DND-41 (cell line): ENCODE results near the gene ACTR6.

Source experiments
- EZH2 ChIP-seq: IDR thresholded peaks from 3 replicates; pipeline ENCODE4 v1.6.1; 2012; ENCODE audit warnings: borderline replicate concordance, low read depth, mild to moderate bottlenecking, moderate library complexity, low read length, inconsistent platforms; ENCODE audit not compliant: severe bottlenecking
- TF ChIP-seq, protein P1 (sequence below): IDR thresholded peaks from 2 replicates; pipeline ENCODE4 v1.5.1; 2012; ENCODE audit warnings: borderline replicate concordance, low read length, moderate library complexity, mild to moderate bottlenecking; ENCODE audit not compliant: poor library complexity, severe bottlenecking; ENCODE audit errors: extremely low read depth

DNA sequence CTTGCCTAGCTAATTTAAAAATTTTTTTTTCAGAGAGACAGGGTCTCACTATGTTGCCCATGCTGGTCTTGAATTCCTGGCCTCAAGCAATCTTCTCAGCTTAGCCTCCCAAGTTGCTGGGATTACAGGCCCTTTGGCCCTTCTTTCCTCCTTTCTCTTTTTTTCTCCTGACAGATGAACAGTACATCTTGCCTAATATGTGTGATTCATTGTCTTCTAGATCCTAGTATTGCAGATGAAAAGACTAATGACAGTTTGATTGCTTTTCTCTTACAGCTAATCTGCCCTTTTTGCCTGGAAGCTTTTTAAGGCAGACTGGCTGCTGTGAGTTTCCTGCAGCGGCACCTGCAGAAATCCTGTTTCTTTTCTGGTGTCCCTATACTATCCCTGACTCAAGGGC, 54.3 kb downstream of the ACTR6 start:
- TF ChIP-seq, protein P1, sequence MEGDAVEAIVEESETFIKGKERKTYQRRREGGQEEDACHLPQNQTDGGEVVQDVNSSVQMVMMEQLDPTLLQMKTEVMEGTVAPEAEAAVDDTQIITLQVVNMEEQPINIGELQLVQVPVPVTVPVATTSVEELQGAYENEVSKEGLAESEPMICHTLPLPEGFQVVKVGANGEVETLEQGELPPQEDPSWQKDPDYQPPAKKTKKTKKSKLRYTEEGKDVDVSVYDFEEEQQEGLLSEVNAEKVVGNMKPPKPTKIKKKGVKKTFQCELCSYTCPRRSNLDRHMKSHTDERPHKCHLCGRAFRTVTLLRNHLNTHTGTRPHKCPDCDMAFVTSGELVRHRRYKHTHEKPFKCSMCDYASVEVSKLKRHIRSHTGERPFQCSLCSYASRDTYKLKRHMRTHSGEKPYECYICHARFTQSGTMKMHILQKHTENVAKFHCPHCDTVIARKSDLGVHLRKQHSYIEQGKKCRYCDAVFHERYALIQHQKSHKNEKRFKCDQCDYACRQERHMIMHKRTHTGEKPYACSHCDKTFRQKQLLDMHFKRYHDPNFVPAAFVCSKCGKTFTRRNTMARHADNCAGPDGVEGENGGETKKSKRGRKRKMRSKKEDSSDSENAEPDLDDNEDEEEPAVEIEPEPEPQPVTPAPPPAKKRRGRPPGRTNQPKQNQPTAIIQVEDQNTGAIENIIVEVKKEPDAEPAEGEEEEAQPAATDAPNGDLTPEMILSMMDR = no peak
- no peak for TF ChIP-seq EZH2
